Natural killer cell (primary cell): Measurements from ENCODE around the gene SAXO1. TPM values are rescaled to one million over a fixed set of nuclear protein-coding genes. Genes with fewer than 3 reads are reported as not detected.

Source experiments
- ATAC-seq, 3 donors: fragments of 150-1000 bp in 2 of 3; fragments of 200-7000 bp in 1 of 3; cut with Tn5 transposase; 1 replicate in 1 of 3; 2 replicates in 2 of 3; pipeline ENCODE4 v1.10.0; 2021; ENCODE audit warnings: mild to moderate bottlenecking in 2 of 3, moderate library complexity in 2 of 3
- DNase-seq, 2 donors: peaks; one replicate each; pipeline versions ENCODE4 v3.0.0 to v3.0.0-alpha.2; 2013 to 2021; ENCODE audit warnings: mixed read lengths in 1 of 2
- H3K27ac ChIP-seq: one replicate; pipeline ENCODE4 v1.5.1; 2013; ENCODE audit warnings: mild to moderate bottlenecking, low read length
- H3K27me3 ChIP-seq: one replicate; pipeline ENCODE4 v1.6.1; 2013; ENCODE audit warnings: low read length; ENCODE audit not compliant: control insufficient read depth, insufficient read depth
- H3K36me3 ChIP-seq: one replicate; pipeline ENCODE4 v1.6.1; 2013; ENCODE audit warnings: low read length; ENCODE audit not compliant: control insufficient read depth, insufficient read depth
- H3K4me1 ChIP-seq: one replicate; pipeline ENCODE4 v1.6.1; 2013; ENCODE audit warnings: low read length; ENCODE audit not compliant: control insufficient read depth, insufficient read depth
- H3K4me3 ChIP-seq: one replicate; pipeline ENCODE4 v1.5.1; 2013; ENCODE audit warnings: low read length
- H3K9me3 ChIP-seq: one replicate; pipeline ENCODE4 v1.6.1; 2013; ENCODE audit warnings: low read length; ENCODE audit not compliant: control insufficient read depth, insufficient read depth
- H3K27ac Mint-ChIP-seq, 2 donors: one replicate each; pipeline ENCODE4 v1.8.0; 2022; ENCODE audit warnings: mild to moderate bottlenecking in 2 of 2, mixed read lengths in 2 of 2, moderate library complexity in 1 of 2
- H3K27me3 Mint-ChIP-seq, 2 donors: one replicate each; pipeline ENCODE4 v1.8.0; 2022; ENCODE audit warnings: low read depth in 2 of 2, mixed read lengths in 2 of 2
- H3K36me3 Mint-ChIP-seq: one replicate; pipeline ENCODE4 v1.8.0; 2022; ENCODE audit warnings: mixed read lengths
- H3K4me1 Mint-ChIP-seq, 2 donors: one replicate each; pipeline ENCODE4 v1.8.0; 2022; ENCODE audit warnings: mixed read lengths in 2 of 2
- H3K4me3 Mint-ChIP-seq: one replicate; pipeline ENCODE4 v1.8.0; 2022; ENCODE audit warnings: mild to moderate bottlenecking, moderate library complexity, mixed read lengths
- H3K9me3 Mint-ChIP-seq, 2 donors: one replicate each; pipeline ENCODE4 v1.8.0; 2022; ENCODE audit warnings: mixed read lengths in 2 of 2
- WGBS: methylation state at CpG from one replicate; pipeline ENCODE4 v1.1.7; 2013; ENCODE audit warnings: missing lambda C conversion rate; ENCODE audit not compliant: insufficient coverage; 5-methylcytosine and 5-hydroxymethylcytosine counted together
- intact Hi-C: fragments of 100-400 bp; cut with micrococcal nuclease; formaldehyde crosslinking; loops from one replicate; pipeline ENCODE4 v1.14.2; 2022
- total RNA-seq, 4 donors: library from RNA; stranded (reverse); fragments of 120-200 nt in 1 of 4; gene quantifications; one replicate each; pipeline versions ENCODE4 v1.2.3 to v1.2.4, GENCODE V29; 2013 to 2022
- TF ChIP-seq, protein P1 (sequence below): fragments of 200-600 bp; IDR thresholded peaks from one replicate; pipeline ENCODE4 v1.8.0; 2022; ENCODE audit warnings: antibody characterized with exemption

Gene SAXO1
- total RNA-seq, 3 donors from 2014 or later (not counting 1 experiment from before 2014, with no cell fraction given) = 0.21 to 0.28 TPM; not detected in 1

GRCh38 chr9:18973348-18973747 lies 59.7 kb downstream of the SAXO1 start:
- Histone ChIP-seq H3K4me3 (no peak overlapping the region), H3K27me3 (no peaks in the 10 kb centered on the region), H3K36me3 (no peaks in the 10 kb centered on the region), H3K4me1 (no peaks in the 10 kb centered on the region), H3K9me3 (no peaks in the 10 kb centered on the region), H3K27ac (no peak overlapping the region)
- no peaks in the 10 kb centered on the region for H3K9me3 Mint-ChIP-seq
- no peak overlapping the region for H3K27ac Mint-ChIP-seq
- intact Hi-C loops = no loop called here
- H3K36me3 Mint-ChIP-seq = no peaks in the 10 kb centered on the region
- WGBS = 93% methylated on average over 2 of the region's 2 CpGs
- H3K27me3 Mint-ChIP-seq = peaks cover 16 to 55% of the 10 kb centered on the region in 2 donors
- no peak overlapping the region for H3K4me3 Mint-ChIP-seq
- no peak for ATAC-seq
- TF ChIP-seq, protein P1, sequence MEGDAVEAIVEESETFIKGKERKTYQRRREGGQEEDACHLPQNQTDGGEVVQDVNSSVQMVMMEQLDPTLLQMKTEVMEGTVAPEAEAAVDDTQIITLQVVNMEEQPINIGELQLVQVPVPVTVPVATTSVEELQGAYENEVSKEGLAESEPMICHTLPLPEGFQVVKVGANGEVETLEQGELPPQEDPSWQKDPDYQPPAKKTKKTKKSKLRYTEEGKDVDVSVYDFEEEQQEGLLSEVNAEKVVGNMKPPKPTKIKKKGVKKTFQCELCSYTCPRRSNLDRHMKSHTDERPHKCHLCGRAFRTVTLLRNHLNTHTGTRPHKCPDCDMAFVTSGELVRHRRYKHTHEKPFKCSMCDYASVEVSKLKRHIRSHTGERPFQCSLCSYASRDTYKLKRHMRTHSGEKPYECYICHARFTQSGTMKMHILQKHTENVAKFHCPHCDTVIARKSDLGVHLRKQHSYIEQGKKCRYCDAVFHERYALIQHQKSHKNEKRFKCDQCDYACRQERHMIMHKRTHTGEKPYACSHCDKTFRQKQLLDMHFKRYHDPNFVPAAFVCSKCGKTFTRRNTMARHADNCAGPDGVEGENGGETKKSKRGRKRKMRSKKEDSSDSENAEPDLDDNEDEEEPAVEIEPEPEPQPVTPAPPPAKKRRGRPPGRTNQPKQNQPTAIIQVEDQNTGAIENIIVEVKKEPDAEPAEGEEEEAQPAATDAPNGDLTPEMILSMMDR = no peak
- no peak for DNase-seq
- peaks cover 7 to 12% of the 10 kb centered on the region in 2 donors for H3K4me1 Mint-ChIP-seq

DNA sequence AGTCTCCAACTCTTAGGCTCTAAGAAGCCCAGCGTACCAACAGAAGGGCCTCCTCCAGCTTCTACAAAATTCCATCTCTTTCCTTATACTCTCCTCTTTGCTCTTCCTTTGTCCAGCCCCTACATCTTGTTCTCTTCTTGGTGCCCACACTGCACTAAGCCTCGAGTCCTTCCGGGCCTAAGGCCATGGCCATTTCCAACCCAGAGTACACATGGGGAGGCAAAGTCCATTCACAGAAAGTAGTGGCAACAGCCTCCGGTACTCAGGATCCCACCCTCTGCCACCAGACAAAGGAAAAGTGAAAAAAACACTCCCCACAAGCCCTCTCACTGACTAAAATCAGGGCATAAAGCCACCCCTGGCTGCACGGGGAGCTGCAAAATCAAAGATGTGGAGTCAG lies 60.3 kb downstream of the SAXO1 start:
- TF ChIP-seq, protein P1 = no peak
- no peak for ATAC-seq

GRCh38 chr9:18971909-18972308 lies 61.1 kb downstream of the SAXO1 start:
- Mint-ChIP-seq H3K4me1 (peaks cover 5 to 10% of the 10 kb centered on the region in 2 donors), H3K27ac (no peak overlapping the region), H3K36me3 (no peaks in the 10 kb centered on the region), H3K9me3 (no peaks in the 10 kb centered on the region), H3K27me3 (peaks cover 14 to 51% of the 10 kb centered on the region in 2 donors), H3K4me3 (no peak overlapping the region)
- Histone ChIP-seq H3K27me3 (no peaks in the 10 kb centered on the region), H3K4me1 (no peaks in the 10 kb centered on the region), H3K9me3 (no peaks in the 10 kb centered on the region), H3K36me3 (no peaks in the 10 kb centered on the region), H3K27ac (no peak overlapping the region), H3K4me3 (no peak overlapping the region)
- DNase-seq (no peak), ATAC-seq (no peak)
- TF ChIP-seq, protein P1 = no peak
- intact Hi-C loops = no loop called here
- 80% methylated on average over 1 of the region's 1 CpG for WGBS

More for the DNA sequence above, 60.3 kb downstream of the SAXO1 start:
- no peaks in the 10 kb centered on the region for H3K27me3 ChIP-seq
- no peaks in the 10 kb centered on the region for H3K9me3 ChIP-seq
- Mint-ChIP-seq H3K4me3 (no peak overlapping the region), H3K36me3 (no peaks in the 10 kb centered on the region), H3K4me1 (peaks cover 7 to 12% of the 10 kb centered on the region in 2 donors), H3K27ac (no peak overlapping the region), H3K9me3 (no peaks in the 10 kb centered on the region), H3K27me3 (peaks cover 16 to 55% of the 10 kb centered on the region in 2 donors)
- no peak overlapping the region for H3K4me3 ChIP-seq
- H3K4me1 ChIP-seq = no peaks in the 10 kb centered on the region
- H3K27ac ChIP-seq = no peak overlapping the region
- no peaks in the 10 kb centered on the region for H3K36me3 ChIP-seq
- intact Hi-C loops = no loop called here
- 89% methylated on average over 5 of the region's 5 CpGs for WGBS
- DNase-seq = no peak

DNA sequence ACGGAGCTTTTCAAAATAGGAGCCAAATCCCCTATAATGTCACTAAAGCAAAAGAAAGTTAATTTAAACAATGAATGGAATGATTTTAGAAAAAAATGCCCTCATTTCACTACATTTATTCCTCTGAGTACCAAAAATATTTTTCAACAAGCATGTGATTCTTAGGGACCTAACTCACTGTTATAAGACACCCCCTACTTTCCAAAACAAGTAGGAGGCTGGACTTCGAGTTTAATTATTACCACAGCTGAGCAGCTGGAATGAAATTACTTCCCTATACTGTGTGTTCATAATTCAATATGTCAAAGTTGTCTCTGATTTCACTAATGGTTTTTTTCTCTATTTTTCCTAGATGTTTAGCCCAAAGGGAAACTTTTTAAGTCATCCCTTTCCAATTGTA lies 61.6 kb downstream of the SAXO1 start:
- intact Hi-C loops = no loop called here
- H3K4me1 Mint-ChIP-seq = peaks cover under 1 to 5% of the 10 kb centered on the region in 2 donors
- Histone ChIP-seq H3K27me3 (no peaks in the 10 kb centered on the region), H3K4me3 (no peak overlapping the region), H3K27ac (no peak overlapping the region), H3K36me3 (no peaks in the 10 kb centered on the region), H3K9me3 (no peaks in the 10 kb centered on the region), H3K4me1 (no peaks in the 10 kb centered on the region)
- no peak for DNase-seq
- TF ChIP-seq, protein P1 = no peak
- H3K4me3 Mint-ChIP-seq = no peak overlapping the region
- H3K9me3 Mint-ChIP-seq = no peaks in the 10 kb centered on the region
- no peak for ATAC-seq
- H3K27me3 Mint-ChIP-seq = peaks cover 12 to 52% of the 10 kb centered on the region in 2 donors
- no peaks in the 10 kb centered on the region for H3K36me3 Mint-ChIP-seq
- no CpG with 5 or more reads among the region's 2 CpGs for WGBS
- H3K27ac Mint-ChIP-seq = no peak overlapping the region
